ENCODE data around the gene MBD5. TPM values are rescaled to one million over a fixed set of nuclear protein-coding genes. Genes with fewer than 3 reads are reported as not detected.

The MBD5 gene
- total and polyA plus RNA-seq, 2 of the 4 experiments (the other 2 are of a cell fraction) = 9.8 to 14.2 TPM

GRCh38 chr2:148207111-148207510, 186.2 kb downstream of the MBD5 start:
- no peak for ATAC-seq (ENCODE audit: low read depth)
- TF ChIP-seq MXI1 (IDR thresholded peaks at IDR 0.05; ENCODE audit: borderline replicate concordance, low read depth, low read length) (no peak), MAZ (IDR thresholded peaks at IDR 0.05; ENCODE audit: borderline replicate concordance, low read depth, low read length) (no peak), POLR2A (IDR thresholded peaks at IDR 0.05; ENCODE audit: low read depth, low read length) (no peak), MAFK (IDR thresholded peaks at IDR 0.05; ENCODE audit: low read depth, low read length) (no peak), CEBPB (IDR thresholded peaks at IDR 0.05; ENCODE audit: low read depth, low read length) (no peak), RCOR1 (IDR thresholded peaks at IDR 0.05; ENCODE audit: insufficient replicate concordance, low read length) (no peak), NFE2L2 (IDR thresholded peaks at IDR 0.05; ENCODE audit: low read depth, low read length) (no peak), RAD21 (IDR thresholded peaks at IDR 0.05; ENCODE audit: low read length) (no peak), CTCF (conservative IDR thresholded peaks at IDR 0.05; ENCODE audit: low read depth, low read length) (no peak), CHD1 (IDR thresholded peaks at IDR 0.05; ENCODE audit: low read depth, low read length) (no peak), SMC3 (IDR thresholded peaks at IDR 0.05; ENCODE audit: low read depth, low read length) (no peak), ELK1 (IDR thresholded peaks at IDR 0.05; ENCODE audit: borderline replicate concordance, low read depth, low read length) (no peak), RFX5 (IDR thresholded peaks at IDR 0.05; ENCODE audit: low read depth, low read length) (no peak), USF2 (IDR thresholded peaks at IDR 0.05; ENCODE audit: low read depth, low read length) (no peak), BHLHE40 (IDR thresholded peaks at IDR 0.05; ENCODE audit: low read depth, low read length) (no peak), FOS (IDR thresholded peaks at IDR 0.05; ENCODE audit: low read depth, low read length) (no peak)
- no peak overlapping the region for H4K5ac ChIP-seq (ENCODE audit: low read depth, low read length)
- no peaks in the 10 kb centered on the region for H3K27me3 ChIP-seq (ENCODE audit: control insufficient read depth, insufficient read depth, low read length)
- H3K56ac ChIP-seq (ENCODE audit: extremely low read depth, insufficient read depth, low read length) = no peak overlapping the region
- no peaks in the 10 kb centered on the region for H3K79me1 ChIP-seq (ENCODE audit: low read depth in 1 of 2, low read length in 2 of 2)
- no CpG with 5 or more reads among the region's 2 CpGs for WGBS, 2 experiments (ENCODE audit: extremely low coverage in 2 of 2, insufficient read length in 1 of 2)
- H3K9me1 ChIP-seq (ENCODE audit: insufficient read depth, low read length) = no peaks in the 10 kb centered on the region
- no peak for DNase-seq
- H4K91ac ChIP-seq (ENCODE audit: insufficient read depth, low read depth, low read length) = no peak overlapping the region
- H4K8ac ChIP-seq (ENCODE audit: low read depth in 2 of 2, low read length in 2 of 2) = no peak overlapping the region
- H2BK120ac ChIP-seq (ENCODE audit: low read depth, low read length) = no peak overlapping the region
- no peak overlapping the region for H2AK5ac ChIP-seq (ENCODE audit: low read depth, low read length)
- no peaks in the 10 kb centered on the region for H4K20me1 ChIP-seq (ENCODE audit: insufficient read depth, low read length)
- no peaks in the 10 kb centered on the region for H3K9me3 ChIP-seq (ENCODE audit: control insufficient read depth, insufficient read depth, low read length)
- CTCF ChIA-PET = no interaction called here
- no peak overlapping the region for H2AFZ ChIP-seq (replicated peaks; ENCODE audit: low read length, poor library complexity)
- BruUV-seq (replicated peaks) = no TSS peak
- H3K18ac ChIP-seq (ENCODE audit: low read depth, low read length) = no peak overlapping the region
- no peak overlapping the region for H3K4ac ChIP-seq (ENCODE audit: low read depth, low read length)
- dilution Hi-C loops (cut with HindIII; ENCODE audit: low sequenced_read_pairs, unreplicated experiment) = no loop called here
- H2BK15ac ChIP-seq (ENCODE audit: low read depth, low read length) = no peak overlapping the region
- H3K9ac ChIP-seq (ENCODE audit: low read depth, low read length) = no peak overlapping the region
- H3K4me2 ChIP-seq (ENCODE audit: low read depth, low read length) = no peak overlapping the region
- intact Hi-C loops (cut with micrococcal nuclease) = loop anchor here (10.0 kb wide), 1 partner anchor 298 kb away; no protein-coding TSS in a partner anchor
- no peak overlapping the region for H3K4me3 ChIP-seq (ENCODE audit: insufficient read depth, low read depth, low read length)
- in situ Hi-C loops (cut with MboI; ENCODE audit: low sequenced_read_pairs) = no loop called here
- no peaks in the 10 kb centered on the region; the same call in 1 of the 2 replicates for H3K36me3 ChIP-seq (ENCODE audit: control insufficient read depth, insufficient read depth, low read length)
- H3K14ac ChIP-seq (replicated peaks; ENCODE audit: low read depth, low read length) = no peak overlapping the region
- no peak overlapping the region for H2AK9ac ChIP-seq (replicated peaks; ENCODE audit: low read depth, low read length, poor library complexity)
- H3K27ac ChIP-seq (ENCODE audit: insufficient read depth, low read length) = no peak overlapping the region
- peaks cover 3% of the 10 kb centered on the region for H3K4me1 ChIP-seq (ENCODE audit: control insufficient read depth, insufficient read depth, low read length)
- no peak overlapping the region for H3K23ac ChIP-seq (ENCODE audit: low read depth, low read length)
- POLR2A ChIA-PET (ENCODE audit: unreplicated experiment) = no interaction called here
- H2BK5ac ChIP-seq (ENCODE audit: low read depth, low read length, poor library complexity, severe bottlenecking) = no peak overlapping the region
- H2BK20ac ChIP-seq (ENCODE audit: low read depth, low read length) = no peak overlapping the region

All from IMR-90 (cell line).